Stimulated activated CD4-positive, alpha-beta T cell treated with anti-CD3 and anti-CD28 coated beads, Interleukin-2, amount 100 ng/mL, for 48 hours (primary cell): ENCODE data around the gene PTPN23.
"Not testable (repeated sequence)": the region's sequence is repeated elsewhere in the genome, so short reads cannot be mapped to it uniquely, and the experiment has no call there.

Experiments used
- DNase-seq, 2 donors: peaks; one replicate each; pipeline ENCODE4 v3.0.0-alpha.2; 2020

PTPN23 gene

DNA sequence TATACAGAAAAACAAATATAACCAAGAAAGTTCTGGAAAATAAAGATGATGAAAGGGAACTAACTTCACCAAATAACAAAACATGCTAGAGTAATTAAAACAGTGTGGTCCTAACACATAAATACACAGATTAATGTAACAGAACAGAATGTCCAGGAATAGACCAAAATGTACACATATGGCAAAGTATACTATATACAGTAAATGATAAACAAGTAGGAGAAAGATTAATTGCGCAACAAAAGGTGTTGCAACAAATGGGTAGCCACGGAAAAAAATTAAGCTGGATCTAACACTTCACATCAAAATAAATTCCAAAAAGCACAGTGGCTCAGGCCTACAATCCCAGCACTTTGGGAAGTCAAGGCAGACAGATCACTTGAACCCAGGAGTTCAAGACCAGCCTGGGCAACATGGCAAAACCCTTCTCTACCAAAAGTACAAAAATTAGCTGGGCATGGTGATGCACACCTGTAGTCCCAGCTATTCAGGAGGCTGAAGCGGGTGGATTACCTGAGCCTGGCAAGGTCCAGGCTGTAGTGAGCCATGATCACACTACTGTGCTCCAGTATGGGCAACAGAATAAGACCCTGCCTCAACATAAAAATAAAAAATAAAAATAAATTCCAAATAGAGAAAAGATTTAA, 75.1 kb downstream of the PTPN23 start:
- no peak for DNase-seq

DNA sequence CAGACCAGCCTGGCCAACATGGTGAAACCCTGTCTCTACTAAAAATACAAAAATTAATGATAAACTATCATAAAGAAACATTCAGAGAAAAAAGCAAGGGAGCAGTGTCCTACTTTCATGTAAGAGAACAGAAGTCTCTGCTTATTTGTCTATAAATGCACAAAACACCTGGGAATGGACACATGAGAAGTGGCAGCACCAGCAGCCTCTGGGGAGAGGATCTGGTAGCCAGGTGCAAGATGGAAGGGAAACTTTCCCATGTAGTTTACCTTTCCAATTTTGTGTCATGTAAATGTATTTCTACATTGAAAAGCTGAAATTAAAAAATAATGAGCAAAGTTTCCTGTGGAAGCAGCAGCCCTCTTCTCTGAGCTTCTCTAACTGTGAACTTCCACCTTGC, 76.2 kb downstream of the PTPN23 start:
- DNase-seq: no peak

DNA sequence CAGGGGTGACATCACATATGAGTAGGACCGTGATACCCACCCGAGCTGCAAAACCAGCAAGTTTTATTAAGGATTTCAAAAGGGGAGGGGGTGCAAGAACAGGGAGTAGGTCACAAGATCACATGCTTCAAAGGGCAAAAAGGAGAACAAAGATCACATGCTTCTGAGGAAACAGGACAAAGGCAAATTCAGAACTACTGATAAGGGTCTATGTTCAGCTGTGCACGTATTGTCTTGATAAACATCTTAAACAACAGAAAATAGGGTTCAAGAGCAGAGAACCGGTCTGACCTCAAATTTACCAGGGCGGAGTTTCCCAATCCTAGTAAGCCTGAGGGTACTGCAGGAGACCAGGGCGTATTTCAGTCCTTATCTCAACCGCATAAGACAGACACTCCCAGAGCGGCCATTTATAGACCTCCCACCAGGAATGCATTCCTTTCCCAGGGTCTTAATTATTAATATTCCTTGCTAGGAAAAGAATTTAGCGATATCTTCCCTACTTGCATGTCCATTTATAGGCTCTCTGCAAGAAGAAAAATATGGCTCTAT, 78.8 kb downstream of the PTPN23 start:
- DNase-seq: not testable (repeated sequence)
